CD14-positive monocyte (primary cell): ENCODE measurements around the gene C9orf43. TPM values are rescaled to one million over a fixed set of nuclear protein-coding genes. Genes with fewer than 3 reads are reported as not detected.

ENCODE experiments used
- DNase-seq, 3 donors: peaks; one replicate each; pipeline ENCODE4 v3.0.0-alpha.2; 2011 to 2022
- H2AFZ ChIP-seq: 2 replicates; pipeline ENCODE4 v1.6.0; 2012; ENCODE audit warnings: mild to moderate bottlenecking, low read depth, low read length, inconsistent platforms; ENCODE audit not compliant: insufficient read depth, poor library complexity, severe bottlenecking
- H3K27ac ChIP-seq, 2 donors: 1 replicate in 1 of 2; 2 replicates in 1 of 2; pipeline ENCODE4 v1.5.1; 2012 to 2013; ENCODE audit warnings: low read length in 2 of 2, control low read depth in 1 of 2, inconsistent platforms in 1 of 2, low read depth in 1 of 2, mild to moderate bottlenecking in 1 of 2
- H3K27me3 ChIP-seq, 2 donors: one replicate each; pipeline versions ENCODE4 v1.6.0 to v1.6.1; 2011 to 2013; ENCODE audit warnings: low read length in 2 of 2; ENCODE audit not compliant: control insufficient read depth in 2 of 2, insufficient read depth in 2 of 2
- H3K36me3 ChIP-seq, 2 donors: replicated peaks in 1 of 2; 1 replicate in 1 of 2; 2 replicates in 1 of 2; pipeline versions ENCODE4 v1.5.1 to v1.6.1; 2012 to 2013; ENCODE audit warnings: low read length in 2 of 2, control low read depth in 1 of 2, inconsistent platforms in 1 of 2, mild to moderate bottlenecking in 1 of 2; ENCODE audit not compliant: insufficient read depth in 2 of 2, control insufficient read depth in 1 of 2
- H3K4me1 ChIP-seq, 2 donors: 1 replicate in 1 of 2; 2 replicates in 1 of 2; pipeline versions ENCODE4 v1.5.1 to v1.6.1; 2012 to 2013; ENCODE audit warnings: low read length in 2 of 2, control low read depth in 1 of 2, inconsistent platforms in 1 of 2, mild to moderate bottlenecking in 1 of 2, moderate library complexity in 1 of 2; ENCODE audit not compliant: insufficient read depth in 2 of 2, control insufficient read depth in 1 of 2
- H3K4me2 ChIP-seq: replicated peaks from 2 replicates; pipeline ENCODE3; 2012; ENCODE audit warnings: low read length, moderate library complexity, mild to moderate bottlenecking; ENCODE audit not compliant: poor library complexity, severe bottlenecking; ENCODE audit errors: extremely low read depth
- H3K4me3 ChIP-seq, 3 experiments: fragments of 200-600 bp in 1 of 3; sonication (generic) in 1 of 3; replicated peaks in 1 of 3; 1 replicate in 2 of 3; 2 replicates in 1 of 3; pipeline ENCODE4 v1.5.1; 2011 to 2013; ENCODE audit warnings: low read length in 3 of 3, mild to moderate bottlenecking in 3 of 3, control low read depth in 2 of 3, low read depth in 2 of 3, inconsistent platforms in 1 of 3, moderate library complexity in 1 of 3
- H3K79me2 ChIP-seq: 2 replicates; pipeline ENCODE4 v1.6.0; 2012; ENCODE audit warnings: mild to moderate bottlenecking, control low read depth, inconsistent platforms, low read length, moderate library complexity; ENCODE audit not compliant: insufficient read depth
- H3K9ac ChIP-seq: 2 replicates; pipeline ENCODE4 v1.6.0; 2017; ENCODE audit warnings: low read length, mild to moderate bottlenecking; ENCODE audit not compliant: insufficient read depth, poor library complexity, severe bottlenecking
- H3K9me3 ChIP-seq, 2 donors: replicated peaks in 1 of 2; 1 replicate in 1 of 2; 2 replicates in 1 of 2; pipeline versions ENCODE4 v1.5.1 to v1.6.1; 2012 to 2013; ENCODE audit warnings: low read length in 2 of 2, control low read depth in 1 of 2; ENCODE audit not compliant: control insufficient read depth in 1 of 2, insufficient read depth in 1 of 2
- H4K20me1 ChIP-seq: 2 replicates; pipeline ENCODE4 v1.6.0; 2012; ENCODE audit warnings: mild to moderate bottlenecking, low read length, control low read depth, moderate library complexity; ENCODE audit not compliant: insufficient read depth
- H3K27ac Mint-ChIP-seq, 7 donors: one replicate each; pipeline ENCODE4 v1.8.0; 2020; ENCODE audit warnings: mild to moderate bottlenecking in 7 of 7, mixed read lengths in 7 of 7, moderate library complexity in 6 of 7, inconsistent platforms in 2 of 7
- H3K27me3 Mint-ChIP-seq, 3 donors: one replicate each; pipeline ENCODE4 v1.8.0; 2021 to 2022; ENCODE audit warnings: low read depth in 3 of 3, mild to moderate bottlenecking in 3 of 3, mixed read lengths in 3 of 3, moderate library complexity in 3 of 3, inconsistent platforms in 1 of 3
- H3K36me3 Mint-ChIP-seq, 2 donors: one replicate each; pipeline ENCODE4 v1.8.0; 2020; ENCODE audit warnings: mixed read lengths in 2 of 2, inconsistent platforms in 1 of 2, mild to moderate bottlenecking in 1 of 2
- H3K4me1 Mint-ChIP-seq: one replicate; pipeline ENCODE4 v1.8.0; 2020; ENCODE audit warnings: mild to moderate bottlenecking, mixed read lengths
- H3K4me3 Mint-ChIP-seq, 2 donors: one replicate each; pipeline ENCODE4 v1.8.0; 2020; ENCODE audit warnings: mild to moderate bottlenecking in 2 of 2, mixed read lengths in 2 of 2, moderate library complexity in 1 of 2
- H3K9me3 Mint-ChIP-seq, 7 donors: one replicate each; pipeline ENCODE4 v1.8.0; 2020 to 2022; ENCODE audit warnings: mixed read lengths in 7 of 7, mild to moderate bottlenecking in 6 of 7, moderate library complexity in 6 of 7, inconsistent platforms in 2 of 7
- CTCF ChIP-seq: fragments of 200-600 bp; IDR thresholded peaks from one replicate; pipeline ENCODE4 v1.8.0; 2022; ENCODE audit warnings: antibody characterized with exemption, mild to moderate bottlenecking
- WGBS: methylation state at CpG from one replicate; pipeline ENCODE4 v1.1.5; 2013; ENCODE audit warnings: missing lambda C conversion rate; ENCODE audit not compliant: insufficient coverage; 5-methylcytosine and 5-hydroxymethylcytosine counted together
- intact Hi-C, 2 donors: fragments of 100-400 bp; cut with micrococcal nuclease; formaldehyde crosslinking; loops; one replicate each; pipeline versions ENCODE4 v1.15.0 to v1.15.1; 2023
- polyA plus RNA-seq, 3 donors: library from polyadenylated mRNA; depleted of rRNA in 1 of 3; unstranded in 2 of 3; stranded (reverse) in 1 of 3; fragments of 300-500 nt in 2 of 3; fragments of >200 nt in 1 of 3; fragmentation: Illumina TruSeq in 2 of 3; gene quantifications; 1 replicate in 2 of 3; 2 replicates in 1 of 3; pipeline ENCODE4 v1.2.3, GENCODE V29; 2012 to 2021

Gene C9orf43
- polyA plus RNA-seq, 3 donors = 0.17 TPM; not detected in 2

DNA sequence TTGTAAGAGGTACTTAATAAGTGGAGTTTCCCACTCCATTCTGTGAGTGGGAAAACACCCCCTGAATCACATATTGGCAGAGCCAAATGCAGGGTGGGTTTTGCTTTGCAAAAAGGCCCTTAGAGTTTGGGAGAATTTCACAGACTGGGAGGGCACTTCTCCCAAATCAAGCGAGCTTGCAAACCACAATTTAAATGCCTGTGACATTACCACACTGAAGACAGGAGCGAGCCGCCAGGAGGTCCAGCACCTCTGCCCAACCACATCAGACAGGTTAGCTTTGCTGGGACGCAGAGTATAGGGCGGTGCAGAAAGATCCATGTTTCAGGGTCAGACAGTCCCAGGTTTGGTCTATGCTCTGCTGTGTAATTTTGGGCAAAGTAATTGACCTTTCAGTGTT, 11.8 kb upstream of the C9orf43 start:
- H4K20me1 ChIP-seq = peaks cover 7% of the 10 kb centered on the region
- no peak overlapping the region for H3K4me3 Mint-ChIP-seq
- DNase-seq = no peak
- H3K36me3 Mint-ChIP-seq = peaks cover 22 to 26% of the 10 kb centered on the region in 2 donors
- H3K27me3 ChIP-seq = no peaks in the 10 kb centered on the region
- no peaks in the 10 kb centered on the region for H3K9me3 ChIP-seq
- H3K27ac ChIP-seq = peak overlapping the region in 1 of 2 donors; percentile 6
- H3K9ac ChIP-seq = no peak overlapping the region
- peaks cover 46% of the 10 kb centered on the region for H3K4me1 Mint-ChIP-seq
- H3K9me3 Mint-ChIP-seq = no peaks in the 10 kb centered on the region
- peaks cover 0 to 2% (median 0%) of the 10 kb centered on the region in 3 donors for H3K27me3 Mint-ChIP-seq
- H3K79me2 ChIP-seq = peaks cover 60% of the 10 kb centered on the region
- H3K4me1 ChIP-seq = peaks cover 34 to 43% of the 10 kb centered on the region in 2 donors
- no peak overlapping the region for H3K27ac Mint-ChIP-seq
- WGBS = 100% methylated on average over 1 of the region's 5 CpGs
- TF ChIP-seq CTCF = no peak
- no peak overlapping the region for H3K4me3 ChIP-seq
- intact Hi-C loops = no loop called here
- peaks cover 4 to 21% of the 10 kb centered on the region in 2 donors for H3K36me3 ChIP-seq
- no peak overlapping the region for H3K4me2 ChIP-seq
- no peak overlapping the region for H2AFZ ChIP-seq

GRCh38 chr9:113399646-113400200, 10.8 kb upstream of the C9orf43 start:
- H3K4me1 Mint-ChIP-seq = peaks cover 55% of the 10 kb centered on the region
- H3K27ac ChIP-seq = peak overlapping the region in 1 of 2 donors; percentile 6
- H3K27me3 Mint-ChIP-seq = peaks cover 0 to 2% (median 0%) of the 10 kb centered on the region in 3 donors
- no peaks in the 10 kb centered on the region for H3K9me3 ChIP-seq
- peaks cover 18 to 21% of the 10 kb centered on the region in 2 donors for H3K36me3 Mint-ChIP-seq
- no peak for DNase-seq
- H3K36me3 ChIP-seq = peaks cover 3 to 17% of the 10 kb centered on the region in 2 donors
- H3K4me3 Mint-ChIP-seq = peak overlapping the region in 1 of 2 donors; percentile 73
- no peaks in the 10 kb centered on the region for H3K9me3 Mint-ChIP-seq
- peaks cover 60% of the 10 kb centered on the region for H3K79me2 ChIP-seq
- peaks cover 7% of the 10 kb centered on the region for H4K20me1 ChIP-seq
- peak overlapping the region in 2 of 7 donors; percentile 50 to 67 for H3K27ac Mint-ChIP-seq
- intact Hi-C loops = loop anchor here in 1 of 2 donors (10.0 kb wide), 1 partner anchor 55 kb away; the partner anchor contains the start of genes BSPRY and WDR31
- H2AFZ ChIP-seq = no peak overlapping the region
- TF ChIP-seq CTCF = no peak
- H3K4me1 ChIP-seq = peaks cover 44 to 52% of the 10 kb centered on the region in 2 donors
- no peaks in the 10 kb centered on the region for H3K27me3 ChIP-seq
- 100% methylated on average over 2 of the region's 3 CpGs for WGBS
- peak overlapping the region in 1 of 3 experiments; percentile 96 for H3K4me3 ChIP-seq
- H3K4me2 ChIP-seq = peak overlapping the region; percentile 94
- peak overlapping the region; percentile 78 for H3K9ac ChIP-seq
